Midbrain (tissue), 1 donor: ENCODE measurements around the gene MRPL57.
"Not testable (repeated sequence)": the region's sequence is repeated elsewhere in the genome, so short reads cannot be mapped to it uniquely, and the experiment has no call there.

Experiments used
- DNase-seq: peaks from one replicate; lab custom pipeline; 2025; lab: John Stamatoyannopoulos, UW

MRPL57 gene

GRCh38 chr13:21197606-21198225, 21.3 kb downstream of the MRPL57 start:
- DNase-seq: not testable (repeated sequence)

GRCh38 chr13:21198391-21198790, 21.9 kb downstream of the MRPL57 start:
- DNase-seq: not testable (repeated sequence)

GRCh38 chr13:21201456-21202190, 25.2 kb downstream of the MRPL57 start:
- not testable (repeated sequence) for DNase-seq

- DNase-seq: no peak
These were observed 26.5 kb downstream of the MRPL57 start for GRCh38 chr13:21202767-21203531.

GRCh38 chr13:21208652-21209154, 32.2 kb downstream of the MRPL57 start:
- DNase-seq: no peak

GRCh38 chr13:21212138-21212775, 35.8 kb downstream of the MRPL57 start:
- DNase-seq: no peak

- not testable (repeated sequence) for DNase-seq
These were observed 39.0 kb downstream of the MRPL57 start for GRCh38 chr13:21215419-21215818.

GRCh38 chr13:21216332-21216731, 39.9 kb downstream of the MRPL57 start:
- DNase-seq: no peak

- no peak for DNase-seq
These were observed 42.0 kb downstream of the MRPL57 start for GRCh38 chr13:21218351-21219035.

- no peak for DNase-seq
These were observed 42.6 kb downstream of the MRPL57 start for GRCh38 chr13:21219036-21219381.

GRCh38 chr13:21219716-21220115, 43.3 kb downstream of the MRPL57 start:
- DNase-seq: not testable (repeated sequence)

GRCh38 chr13:21221268-21221667, 44.8 kb downstream of the MRPL57 start:
- no peak for DNase-seq

- DNase-seq: no peak
These were observed 48.6 kb downstream of the MRPL57 start for GRCh38 chr13:21225082-21225481.

- DNase-seq: no peak
These were observed 49.6 kb downstream of the MRPL57 start for GRCh38 chr13:21225841-21226581.

GRCh38 chr13:21227917-21228316, 51.5 kb downstream of the MRPL57 start:
- no peak for DNase-seq
